HG02571 (cell line): Measurements from ENCODE around the gene HEPHL1.
A peak's percentile ranks its signal among the peaks of the same experiment; 100 is the strongest.
"Not testable (repeated sequence)": the region's sequence is repeated elsewhere in the genome, so short reads cannot be mapped to it uniquely, and the experiment has no call there.

ENCODE experiments used
- ATAC-seq: cut with Tn5 transposase; IDR thresholded peaks from one replicate; pipeline ENCODE4 v1.9.1; 2021; ENCODE audit warnings: mild to moderate bottlenecking, moderate library complexity; ENCODE audit not compliant: unreplicated experiment

The HEPHL1 gene

DNA sequence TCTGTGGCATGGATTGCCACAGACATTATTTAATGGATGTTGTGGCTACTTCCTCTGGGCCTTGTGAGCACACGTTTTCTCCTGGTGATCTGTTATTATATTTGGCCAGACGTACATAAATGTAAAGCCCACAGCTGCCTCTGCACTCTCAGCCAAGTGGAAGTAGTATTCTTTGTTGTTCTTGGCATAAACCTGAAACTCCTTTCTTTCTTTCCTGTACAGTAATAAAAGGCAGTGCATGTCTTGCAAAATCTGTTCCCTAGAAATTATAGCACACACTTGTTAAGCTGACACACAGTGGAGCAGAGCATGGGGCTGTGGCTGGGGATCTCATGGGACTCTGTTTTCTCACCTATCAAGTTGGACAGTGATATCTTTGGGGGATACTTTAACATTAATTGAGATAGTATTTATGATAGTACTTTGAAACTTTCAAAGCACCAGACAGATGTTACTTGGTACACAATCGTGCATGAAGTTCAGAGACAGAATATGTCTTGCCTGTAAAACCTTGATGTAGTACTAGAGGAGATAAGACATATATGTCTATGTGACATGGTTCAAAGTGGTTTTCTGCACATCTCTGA is 128.4 kb downstream of the HEPHL1 start:
- ATAC-seq = no peak

DNA sequence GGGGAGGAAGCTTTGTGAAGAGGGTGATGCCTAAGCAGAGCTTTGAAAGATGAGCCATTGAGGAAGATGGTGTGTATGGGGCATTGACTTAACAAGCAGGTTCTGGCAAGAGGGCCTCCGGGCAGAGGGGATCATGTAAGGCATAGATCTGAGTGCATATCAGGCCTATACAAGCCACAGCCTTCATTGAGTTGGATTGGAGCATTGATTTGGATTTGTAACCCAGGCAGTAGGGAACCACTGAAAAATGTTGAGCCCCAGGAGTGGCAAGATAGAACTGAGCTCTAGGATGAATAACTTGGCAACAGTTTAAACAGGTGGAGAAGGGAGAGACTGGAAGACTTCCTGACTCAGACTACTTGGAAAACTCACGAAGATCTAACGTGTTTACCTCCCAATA is 128.9 kb downstream of the HEPHL1 start:
- ATAC-seq = no peak

- no peak for ATAC-seq
Observed at GRCh38 chr11:94150704-94151685, 129.8 kb downstream of the HEPHL1 start.

DNA sequence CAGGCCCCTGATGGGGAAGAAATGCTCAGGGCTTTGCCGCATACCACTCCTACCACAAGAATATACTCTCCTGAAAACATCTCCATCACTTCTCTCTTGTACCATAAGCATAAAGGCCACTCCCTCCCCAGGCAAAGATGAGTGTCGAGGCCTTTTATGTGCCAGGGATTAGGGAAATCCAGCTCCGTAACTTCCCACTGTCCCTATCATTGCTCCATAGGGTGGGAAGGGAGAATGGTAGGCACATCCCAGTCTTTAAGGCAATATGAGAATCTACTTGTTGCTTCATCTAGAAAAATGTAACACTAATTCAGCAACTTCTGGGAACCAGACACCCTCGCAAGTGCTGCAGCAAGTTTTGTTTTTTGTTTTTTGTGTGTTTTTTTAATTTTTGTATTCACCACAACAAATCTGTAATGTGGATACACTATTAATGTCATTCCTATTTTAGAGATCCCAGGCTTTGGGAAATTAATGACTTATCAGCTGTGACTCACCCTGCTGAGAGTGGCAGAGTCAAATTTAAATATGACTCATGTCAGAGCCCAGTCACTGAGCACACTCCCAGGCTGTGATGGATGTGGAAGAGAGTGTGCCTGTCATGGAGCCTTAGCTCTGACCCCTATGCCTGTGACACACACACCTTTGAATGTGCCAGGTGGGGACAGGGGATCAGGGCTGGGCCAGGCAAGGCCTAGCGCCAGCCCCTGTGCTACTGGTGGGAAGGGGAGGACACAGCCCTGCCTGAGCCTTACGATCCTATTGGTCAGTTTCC is 130.9 kb downstream of the HEPHL1 start:
- ATAC-seq = peak; percentile 57

DNA sequence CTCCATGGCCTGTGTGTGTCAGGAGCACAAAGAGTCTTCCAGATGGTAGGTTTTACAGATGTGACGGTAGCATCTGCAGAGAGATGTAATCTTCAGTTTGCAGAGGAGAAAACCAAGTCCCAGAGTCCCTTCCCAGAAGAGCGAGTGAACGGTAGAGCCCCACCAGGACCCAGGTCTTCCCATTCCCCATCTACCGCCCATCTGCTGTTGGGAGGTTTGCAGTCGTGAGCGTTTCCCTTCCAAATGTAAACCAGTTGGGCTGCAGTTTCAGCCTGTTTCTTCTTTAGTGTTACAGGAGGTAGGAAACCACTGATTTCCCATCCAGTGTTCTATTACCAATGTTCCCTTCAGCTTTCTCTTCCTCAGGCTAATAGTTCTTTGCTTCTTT is 131.5 kb downstream of the HEPHL1 start:
- no peak for ATAC-seq

GRCh38 chr11:94153320-94153719 is 132.2 kb downstream of the HEPHL1 start:
- ATAC-seq = no peak

GRCh38 chr11:94154095-94154856 is 133.1 kb downstream of the HEPHL1 start:
- no peak for ATAC-seq

DNA sequence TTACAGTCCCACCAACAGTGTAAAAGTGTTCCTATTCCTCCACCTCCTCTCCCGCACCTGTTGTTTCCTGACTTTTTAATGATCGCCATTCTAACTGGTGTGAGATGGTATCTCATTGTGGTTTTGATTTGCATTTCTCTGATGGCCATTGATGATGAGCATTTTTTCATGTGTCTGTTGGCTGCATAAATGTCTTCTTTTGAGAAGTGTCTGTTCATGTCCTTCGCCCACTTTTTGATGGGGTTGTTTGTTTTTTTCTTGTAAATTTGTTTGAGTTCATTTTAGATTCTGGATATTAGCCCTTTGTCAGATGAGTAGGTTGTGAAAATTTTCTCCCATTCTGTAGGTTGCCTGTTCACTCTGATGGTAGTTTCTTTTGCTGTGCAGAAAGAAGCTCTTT is 136.2 kb downstream of the HEPHL1 start:
- not testable (repeated sequence) for ATAC-seq
